HEK293 (cell line): ENCODE measurements around the gene PIGO.

Experiments used
- CTCF ChIA-PET: fragments of 350-600 bp; formaldehyde crosslinking; extraction: SDS; loops from one replicate; lab custom pipeline; 2021; ENCODE audit warnings: antibody characterized with exemption; lab: Yijun Ruan, JAX
- POLR2A ChIA-PET: fragments of 300-600 bp; formaldehyde crosslinking; extraction: SDS; loops from one replicate; lab custom pipeline; 2020; ENCODE audit warnings: antibody characterized with exemption, inconsistent platforms; lab: Yijun Ruan, JAX
- H3K27ac ChIP-seq: fragments of 200-500 bp; sonication (Bioruptor generic); 2 replicates; pipeline ENCODE4 v1.5.1; 2014; ENCODE audit warnings: low read depth, low read length, control low read depth, inconsistent platforms; ENCODE audit errors: extremely low read depth
- H3K36me3 ChIP-seq, 2 experiments: fragments of 200-500 bp in 1 of 2; sonication (Bioruptor generic) in 1 of 2; 1 replicate in 1 of 2; 2 replicates in 1 of 2; pipeline ENCODE4 v1.5.1; 2014 to 2017; ENCODE audit warnings: inconsistent platforms in 2 of 2, low read length in 2 of 2; ENCODE audit not compliant: control insufficient read depth in 2 of 2, insufficient read depth in 1 of 2
- H3K4me1 ChIP-seq: fragments of 200-500 bp; sonication (Bioruptor generic); 2 replicates; pipeline ENCODE4 v1.5.1; 2014; ENCODE audit warnings: mild to moderate bottlenecking, low read length, inconsistent platforms; ENCODE audit not compliant: control insufficient read depth, insufficient read depth
- H3K4me3 ChIP-seq: 2 replicates; pipeline ENCODE4 v1.5.1; 2011; ENCODE audit warnings: low read depth, mild to moderate bottlenecking, control low read depth, low read length, moderate library complexity
- H3K9me3 ChIP-seq: fragments of 200-500 bp; sonication (Bioruptor generic); 2 replicates; pipeline ENCODE4 v1.5.1; 2014; ENCODE audit warnings: low read depth, low read length, inconsistent platforms; ENCODE audit not compliant: control insufficient read depth, insufficient read depth
- AEBP2 ChIP-seq: fragments of 450-650 bp; formaldehyde crosslinking; IDR thresholded peaks from 2 replicates; pipeline ENCODE4 v1.5.1; 2016; ENCODE audit warnings: missing biosample characterization, missing genetic modification characterization, borderline replicate concordance
- BCL11A ChIP-seq: fragments of 450-650 bp; formaldehyde crosslinking; IDR thresholded peaks from 2 replicates; pipeline ENCODE4 v1.5.1; 2016; ENCODE audit warnings: low read depth, missing biosample characterization, missing genetic modification characterization
- CTCF ChIP-seq: fragments of 450-650 bp; formaldehyde crosslinking; IDR thresholded peaks from 2 replicates; pipeline ENCODE4 v1.5.1; 2016; ENCODE audit warnings: missing biosample characterization, missing genetic modification characterization
- GLIS1 ChIP-seq: fragments of 450-650 bp; formaldehyde crosslinking; IDR thresholded peaks from 2 replicates; pipeline ENCODE4 v1.5.1; 2016; ENCODE audit warnings: missing biosample characterization, missing genetic modification characterization
- MEIS1 ChIP-seq: sonication (generic); formaldehyde crosslinking; IDR thresholded peaks from 2 replicates; pipeline ENCODE4 v1.8.1; 2022; ENCODE audit warnings: missing genetic modification reagents, mild to moderate bottlenecking, borderline replicate concordance
- PATZ1 ChIP-seq: fragments of 450-650 bp; formaldehyde crosslinking; IDR thresholded peaks from 2 replicates; pipeline ENCODE4 v1.5.1; 2016; ENCODE audit warnings: missing biosample characterization, missing genetic modification characterization
- YY1 ChIP-seq: fragments of 450-650 bp; formaldehyde crosslinking; IDR thresholded peaks from 2 replicates; pipeline ENCODE4 v1.5.1; 2018; ENCODE audit warnings: missing biosample characterization, missing genetic modification characterization
- ZBTB1 ChIP-seq: fragments of 450-650 bp; formaldehyde crosslinking; IDR thresholded peaks from 2 replicates; pipeline ENCODE4 v1.5.1; 2016; ENCODE audit warnings: missing biosample characterization, missing genetic modification characterization
- ZBTB44 ChIP-seq: fragments of 450-650 bp; IDR thresholded peaks from 2 replicates; pipeline ENCODE4 v1.5.1; 2018; ENCODE audit warnings: missing biosample characterization, mild to moderate bottlenecking, missing genetic modification characterization
- ZFHX2 ChIP-seq: fragments of 450-650 bp; formaldehyde crosslinking; conservative IDR thresholded peaks from 2 replicates; pipeline ENCODE4 v1.5.1; 2016; ENCODE audit warnings: missing biosample characterization, missing genetic modification characterization
- ZNF10 ChIP-seq: fragments of 450-650 bp; formaldehyde crosslinking; IDR thresholded peaks from 2 replicates; pipeline ENCODE4 v1.5.1; 2017; ENCODE audit warnings: missing biosample characterization, missing genetic modification characterization
- ZNF121 ChIP-seq: fragments of 450-650 bp; formaldehyde crosslinking; IDR thresholded peaks from 2 replicates; pipeline ENCODE4 v1.5.1; 2016; ENCODE audit warnings: missing biosample characterization, missing genetic modification characterization
- ZNF266 ChIP-seq: fragments of 450-650 bp; formaldehyde crosslinking; IDR thresholded peaks from 2 replicates; pipeline ENCODE4 v1.5.1; 2016; ENCODE audit warnings: missing biosample characterization, missing genetic modification characterization, low read depth
- ZNF335 ChIP-seq: fragments of 450-650 bp; formaldehyde crosslinking; conservative IDR thresholded peaks from 2 replicates; pipeline ENCODE4 v1.5.1; 2016; ENCODE audit warnings: missing biosample characterization, missing genetic modification characterization
- ZNF362 ChIP-seq: fragments of 450-650 bp; formaldehyde crosslinking; IDR thresholded peaks from 2 replicates; pipeline ENCODE4 v1.5.1; 2016; ENCODE audit warnings: missing biosample characterization, missing genetic modification characterization
- ZNF416 ChIP-seq: fragments of 450-650 bp; formaldehyde crosslinking; IDR thresholded peaks from 2 replicates; pipeline ENCODE4 v1.5.1; 2016; ENCODE audit warnings: missing biosample characterization, missing genetic modification characterization
- ZNF426 ChIP-seq: fragments of 450-650 bp; formaldehyde crosslinking; IDR thresholded peaks from 2 replicates; pipeline ENCODE4 v1.5.1; 2017; ENCODE audit warnings: missing biosample characterization, missing genetic modification characterization, mild to moderate bottlenecking, inconsistent platforms, moderate library complexity
- ZNF433 ChIP-seq: fragments of 450-650 bp; formaldehyde crosslinking; IDR thresholded peaks from 2 replicates; pipeline ENCODE4 v1.5.1; 2016; ENCODE audit warnings: missing biosample characterization, missing genetic modification characterization, low read depth
- ZNF580 ChIP-seq: fragments of 450-650 bp; formaldehyde crosslinking; IDR thresholded peaks from 2 replicates; pipeline ENCODE4 v1.5.1; 2016; ENCODE audit warnings: missing biosample characterization, missing genetic modification characterization
- ZNF654 ChIP-seq: fragments of 450-650 bp; formaldehyde crosslinking; IDR thresholded peaks from 2 replicates; pipeline ENCODE4 v1.5.1; 2016; ENCODE audit warnings: low read depth, missing biosample characterization, missing genetic modification characterization
- ZNF660 ChIP-seq: fragments of 450-650 bp; IDR thresholded peaks from 2 replicates; pipeline ENCODE4 v1.5.1; 2018; ENCODE audit warnings: missing biosample characterization, mild to moderate bottlenecking, missing genetic modification characterization
- ZNF76 ChIP-seq: fragments of 450-650 bp; formaldehyde crosslinking; IDR thresholded peaks from 2 replicates; pipeline ENCODE4; 2016; ENCODE audit warnings: low read depth, missing biosample characterization, missing genetic modification characterization, borderline replicate concordance
- ZNF776 ChIP-seq: fragments of 450-650 bp; formaldehyde crosslinking; IDR thresholded peaks from 2 replicates; pipeline ENCODE4 v1.5.0; 2017; ENCODE audit warnings: missing biosample characterization, missing genetic modification characterization, borderline replicate concordance
- ZNF792 ChIP-seq: fragments of 450-650 bp; formaldehyde crosslinking; IDR thresholded peaks from 2 replicates; pipeline ENCODE4 v1.5.1; 2016; ENCODE audit warnings: missing biosample characterization, missing genetic modification characterization
- ZSCAN30 ChIP-seq: fragments of 450-650 bp; IDR thresholded peaks from 2 replicates; pipeline ENCODE4 v1.5.1; 2018; ENCODE audit warnings: missing biosample characterization, mild to moderate bottlenecking, missing genetic modification characterization, moderate library complexity
- TF ChIP-seq, protein P1 (sequence below): fragments of 450-650 bp; formaldehyde crosslinking; IDR thresholded peaks from 2 replicates; pipeline ENCODE4 v1.5.1; 2016; ENCODE audit warnings: missing biosample characterization, missing genetic modification characterization

PIGO gene

GRCh38 chr9:35134920-35135319 lies 38.5 kb upstream of the PIGO start (continued):
- TF ChIP-seq MEIS1 = no peak

- Histone ChIP-seq H3K36me3 (no peaks in the 10 kb centered on the region), H3K27ac (no peak overlapping the region), H3K9me3 (no peaks in the 10 kb centered on the region), H3K4me1 (peaks cover 15% of the 10 kb centered on the region), H3K4me3 (peak overlapping the region; percentile 48)
- ChIA-PET CTCF (interaction anchor here (0.7 to 6.8 kb wide), 20 partner anchors 10 to 557 kb away, joined by 3 to 58 read pairs (median 4); partner anchors contain the start of gene CA9), POLR2A (interaction anchor here (1.1 to 4.3 kb wide), 7 partner anchors 15 to 863 kb away, joined by 3 to 92 read pairs (median 6); partner anchors contain the start of genes PIGO, STOML2, UNC13B and VCP)
- TF ChIP-seq ZNF10 = no peak
- no peak for TF ChIP-seq ZNF76 (tag by site-specific recombination)
- peak; percentile 57; the same call in 1 of the 2 replicates for TF ChIP-seq ZNF660 (tag by site-specific recombination)
- no peak for TF ChIP-seq ZNF776 (tag by site-specific recombination)
- no peak for TF ChIP-seq ZNF792 (tag by site-specific recombination)
- TF ChIP-seq ZNF426 (tag by site-specific recombination) = no peak
- TF ChIP-seq ZNF335 (tag by site-specific recombination) = peak; percentile 56
- TF ChIP-seq, protein P1, sequence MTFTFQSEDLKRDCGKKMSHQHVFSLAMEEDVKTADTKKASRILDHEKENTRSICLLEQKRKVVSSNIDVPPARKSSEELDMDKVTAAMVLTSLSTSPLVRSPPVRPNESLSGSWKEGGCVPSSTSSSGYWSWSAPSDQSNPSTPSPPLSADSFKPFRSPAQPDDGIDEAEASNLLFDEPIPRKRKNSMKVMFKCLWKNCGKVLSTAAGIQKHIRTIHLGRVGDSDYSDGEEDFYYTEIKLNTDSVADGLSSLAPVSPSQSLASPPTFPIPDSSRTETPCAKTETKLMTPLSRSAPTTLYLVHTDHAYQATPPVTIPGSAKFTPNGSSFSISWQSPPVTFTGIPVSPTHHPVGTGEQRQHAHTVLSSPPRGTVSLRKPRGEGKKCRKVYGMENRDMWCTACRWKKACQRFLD = no peak
- TF ChIP-seq MEIS1 = no peak
- no peak for TF ChIP-seq ZNF362
- peak; percentile 19; the same call in 1 of the 2 replicates for TF ChIP-seq ZBTB44 (tag by site-specific recombination)
- no peak for TF ChIP-seq ZNF433
- TF ChIP-seq ZBTB1 (tag by site-specific recombination) = no peak
- no peak for TF ChIP-seq AEBP2 (tag by site-specific recombination)
- 0 out of 2 replicates have a peak, but pooled peaks have one; percentile 19 for TF ChIP-seq ZSCAN30 (tag by site-specific recombination)
- TF ChIP-seq ZNF416 = no peak
- peak; percentile 25; the same call in 1 of the 2 replicates for TF ChIP-seq GLIS1 (tag by site-specific recombination)
- TF ChIP-seq CTCF = peak; percentile 79
- no peak for TF ChIP-seq PATZ1 (tag by site-specific recombination)
- TF ChIP-seq YY1 = no peak
- TF ChIP-seq ZNF654 (tag by site-specific recombination) = peak; percentile 91
- no peak for TF ChIP-seq ZNF121
- TF ChIP-seq BCL11A (tag by site-specific recombination) = no peak
- TF ChIP-seq ZNF580 (tag by site-specific recombination) = no peak
- TF ChIP-seq ZFHX2 (tag by site-specific recombination) = no peak
- no peak for TF ChIP-seq ZNF266 (tag by site-specific recombination)
These were observed 20.6 kb upstream of the PIGO start for GRCh38 chr9:35116898-35117551.
